HepG2 (cell line): ENCODE measurements around the gene ATOH7. TPM values are rescaled to one million over a fixed set of nuclear protein-coding genes. Genes with fewer than 3 reads are reported as not detected.

Source experiments
- DMAP1 ChIP-seq: IDR thresholded peaks from 2 replicates; pipeline ENCODE4 v1.6.1; 2016
- GMEB1 ChIP-seq: sonication (generic); formaldehyde crosslinking; IDR thresholded peaks from 2 replicates; pipeline ENCODE4 v1.5.1; 2020; ENCODE audit warnings: missing genetic modification reagents, mild to moderate bottlenecking, borderline replicate concordance
- JARID2 ChIP-seq: sonication (generic); formaldehyde crosslinking; IDR thresholded peaks from 2 replicates; pipeline ENCODE4 v1.8.1; 2023; ENCODE audit warnings: missing genetic modification reagents, inconsistent platforms; ENCODE audit not compliant: insufficient replicate concordance
- JDP2 ChIP-seq: sonication (generic); formaldehyde crosslinking; IDR thresholded peaks from 2 replicates; pipeline ENCODE4 v1.8.1; 2022; ENCODE audit warnings: missing genetic modification reagents, borderline replicate concordance
- KDM5A ChIP-seq: fragments of 200-600 bp; sonication (generic); IDR thresholded peaks from 2 replicates; pipeline ENCODE4 v1.7.0; 2018; ENCODE audit warnings: antibody characterized with exemption, mild to moderate bottlenecking, low read length, borderline replicate concordance
- MED13 ChIP-seq: sonication (generic); formaldehyde crosslinking; IDR thresholded peaks from 2 replicates; pipeline ENCODE4 v1.5.0; 2020; ENCODE audit warnings: missing genetic modification reagents
- MTA1 ChIP-seq: sonication (generic); formaldehyde crosslinking; IDR thresholded peaks from 2 replicates; pipeline ENCODE4 v1.4.0; 2020; ENCODE audit warnings: missing genetic modification reagents, mild to moderate bottlenecking, borderline replicate concordance
- NR2F2 ChIP-seq: IDR thresholded peaks from 2 replicates; pipeline ENCODE4 v1.6.1; 2012; ENCODE audit warnings: low read depth, inconsistent platforms, borderline replicate concordance
- TFDP2 ChIP-seq: sonication (generic); formaldehyde crosslinking; IDR thresholded peaks from 2 replicates; pipeline ENCODE4 v1.4.0; 2020; ENCODE audit warnings: missing genetic modification reagents
- ZFX ChIP-seq: sonication (generic); formaldehyde crosslinking; IDR thresholded peaks from 2 replicates; pipeline ENCODE4 v1.4.0; 2020; ENCODE audit warnings: mild to moderate bottlenecking, low read depth, missing genetic modification reagents, moderate library complexity
- ZHX2 ChIP-seq, 2 experiments: sonication (generic) in 1 of 2; formaldehyde crosslinking in 1 of 2; IDR thresholded peaks; 2 replicates each; pipeline versions ENCODE4 v1.6.1 to v1.9.0; 2014 to 2022; ENCODE audit warnings: antibody characterized with exemption in 1 of 2, borderline replicate concordance in 1 of 2, inconsistent platforms in 1 of 2, low read depth in 1 of 2, missing genetic modification reagents in 1 of 2
- ZNF121 ChIP-seq: sonication (generic); formaldehyde crosslinking; IDR thresholded peaks from 2 replicates; pipeline ENCODE4 v1.5.0; 2020; ENCODE audit warnings: mild to moderate bottlenecking, missing genetic modification reagents
- ZNF30 ChIP-seq: sonication (generic); formaldehyde crosslinking; IDR thresholded peaks from 2 replicates; pipeline ENCODE4 v1.5.0; 2020; ENCODE audit warnings: mild to moderate bottlenecking, missing genetic modification reagents
- ZNF605 ChIP-seq: sonication (generic); formaldehyde crosslinking; IDR thresholded peaks from 2 replicates; pipeline ENCODE4 v1.8.0; 2022; ENCODE audit warnings: mild to moderate bottlenecking, missing genetic modification reagents
- ZNF781 ChIP-seq: sonication (generic); formaldehyde crosslinking; IDR thresholded peaks from 2 replicates; pipeline ENCODE4 v1.5.1; 2020; ENCODE audit warnings: borderline replicate concordance, mild to moderate bottlenecking, missing genetic modification reagents; ENCODE audit errors: not compliant biosample characterization
- ZNF891 ChIP-seq: sonication (generic); formaldehyde crosslinking; IDR thresholded peaks from 2 replicates; pipeline ENCODE4 v1.5.0; 2020; ENCODE audit warnings: mild to moderate bottlenecking, missing genetic modification reagents
- ZSCAN30 ChIP-seq: sonication (generic); formaldehyde crosslinking; IDR thresholded peaks from 2 replicates; pipeline ENCODE4 v1.5.0; 2020; ENCODE audit warnings: mild to moderate bottlenecking, missing genetic modification reagents
- polyA plus RNA-seq, 8 experiments: library from polyadenylated mRNA; depleted of rRNA in 3 of 8; stranded (reverse) in 7 of 8; unstranded in 1 of 8; fragments of >200 nt; fragmentation: Illumina TruSeq in 4 of 8; extraction: Trizol in 4 of 8; gene quantifications; 2 replicates each; pipeline versions ENCODE4 v1.2.1 to v1.2.3, GENCODE V29; 2011 to 2016; ENCODE audit warnings: low read depth in 4 of 8, missing spikeins in 1 of 8, mixed read lengths in 1 of 8; ENCODE audit not compliant: insufficient read depth in 1 of 8
- total RNA-seq, 5 experiments: library from RNA; depleted of rRNA; stranded (reverse); fragments of >200 nt; fragmentation: Illumina TruSeq; extraction: Trizol; gene quantifications; 2 replicates each; pipeline ENCODE4 v1.2.3, GENCODE V29; 2016; ENCODE audit warnings: low read depth in 1 of 5

Gene ATOH7
- total and polyA plus RNA-seq, 2 of the 13 experiments (the other 11 are each of a cell fraction or from before 2014, with no cell fraction given): 0.07 to 0.11 TPM

GRCh38 chr10:68231106-68231816, 652 bp downstream of the ATOH7 start (continued):
- TF ChIP-seq ZHX2 (IDR thresholded peaks at IDR 0.05; ENCODE audit: low read depth) (no peak), ZHX2 (CRISPR knock-in tag; IDR thresholded peaks at IDR 0.05; ENCODE audit: borderline replicate concordance) (peak; percentile 86; the same call in 1 of the 2 replicates), JARID2 (CRISPR knock-in tag) (no peak), MTA1 (CRISPR knock-in tag) (0 out of 2 replicates have a peak, but pooled peaks have one; percentile 29), ZFX (CRISPR knock-in tag) (peak; percentile 58; the same call in 1 of the 2 replicates), ZNF121 (peak; percentile 96), ZNF781 (CRISPR knock-in tag) (peak; percentile 31), GMEB1 (CRISPR knock-in tag) (0 out of 2 replicates have a peak, but pooled peaks have one; percentile 15), ZNF891 (peak; percentile 87), TFDP2 (CRISPR knock-in tag) (peak; percentile 75), NR2F2 (no peak), JDP2 (no peak), ZSCAN30 (CRISPR knock-in tag) (0 out of 2 replicates have a peak, but pooled peaks have one; percentile 69), KDM5A (no peak), ZNF605 (peak; percentile 50; the same call in 1 of the 2 replicates), DMAP1 (CRISPR knock-in tag) (peak; percentile 19; the same call in 1 of the 2 replicates), ZNF30 (peak; percentile 91; the same call in 1 of the 2 replicates), MED13 (CRISPR knock-in tag) (peak; percentile 54; the same call in 1 of the 2 replicates)
